ENCODE results near the gene DDX17. TPM values are rescaled to one million over a fixed set of nuclear protein-coding genes. Genes with fewer than 3 reads are reported as not detected.

Gene DDX17
- total RNA-seq, 1 experiment from 2014 or later = 234 TPM

DNA sequence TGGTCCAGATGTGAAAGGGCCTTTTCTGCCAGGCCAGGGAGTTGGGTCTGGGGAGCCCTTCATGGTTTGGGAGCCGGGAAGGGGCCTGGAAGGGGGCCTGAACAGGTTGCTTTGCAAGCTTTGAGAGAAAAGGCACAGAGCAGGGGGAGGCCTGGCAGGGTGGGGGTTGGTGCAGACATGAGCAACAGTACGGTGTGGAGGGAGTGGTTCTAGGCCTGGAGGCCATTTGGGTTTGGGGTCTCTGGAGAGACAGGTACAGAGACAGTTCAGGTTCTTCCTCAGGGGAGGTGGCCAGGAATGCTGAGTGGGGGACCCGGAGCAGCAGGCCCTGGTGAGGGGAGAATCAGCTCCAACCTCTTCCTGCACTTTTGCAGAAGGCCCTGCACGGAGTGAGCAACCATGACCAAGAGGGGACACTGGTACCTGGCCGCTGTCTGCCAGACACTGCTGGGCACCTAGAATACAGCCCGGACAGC is 36.8 kb downstream of the DDX17 start:
- CTCF ChIA-PET = no interaction called here
- BruUV-seq (replicated peaks) = no TSS peak
- POLR2A ChIA-PET = no interaction called here

More for the DNA sequence above, 36.8 kb downstream of the DDX17 start:
- Histone ChIP-seq H3K9me3 (ENCODE audit: control insufficient read depth in 1 of 2, insufficient read depth in 1 of 2, low read depth in 1 of 2, low read length in 2 of 2) (no peaks in the 10 kb centered on the region), H3K9ac (ENCODE audit: low read length) (no peak overlapping the region), H3K4me3 (replicated peaks in 1 of 2; ENCODE audit: low read depth in 1 of 2, low read length in 2 of 2) (no peak overlapping the region; a peak in 1 of 4 replicates), H3K27me3 (ENCODE audit: insufficient read depth, low read length) (no peaks in the 10 kb centered on the region), H3K79me2 (ENCODE audit: insufficient read depth, low read length) (no peaks in the 10 kb centered on the region), H3K27ac (ENCODE audit: low read depth, low read length) (no peak overlapping the region; the same call in 1 of the 2 replicates), H3K9me2 (ENCODE audit: insufficient read depth) (no peaks in the 10 kb centered on the region), H3K36me3 (ENCODE audit: control insufficient read depth in 1 of 2, insufficient read depth in 2 of 2, low read length in 2 of 2) (no peaks in the 10 kb centered on the region), H4K20me1 (ENCODE audit: insufficient read depth) (no peaks in the 10 kb centered on the region), H3K4me1 (ENCODE audit: control insufficient read depth in 1 of 2, insufficient read depth in 2 of 2, low read length in 2 of 2) (peaks cover 6 to 29% of the 10 kb centered on the region in 2 experiments), H2AFZ (ENCODE audit: low read depth, low read length, poor library complexity, severe bottlenecking) (no peak overlapping the region), H3K4me2 (ENCODE audit: low read length) (peak overlapping the region; percentile 100)
- RAD21 ChIA-PET (ENCODE audit: low non-redundant PET in 1 of 2, low total read pairs in 2 of 2, uncharacterized antibody in 2 of 2, unreplicated experiment in 2 of 2) = no interaction called here
- TF ChIP-seq, protein P1, sequence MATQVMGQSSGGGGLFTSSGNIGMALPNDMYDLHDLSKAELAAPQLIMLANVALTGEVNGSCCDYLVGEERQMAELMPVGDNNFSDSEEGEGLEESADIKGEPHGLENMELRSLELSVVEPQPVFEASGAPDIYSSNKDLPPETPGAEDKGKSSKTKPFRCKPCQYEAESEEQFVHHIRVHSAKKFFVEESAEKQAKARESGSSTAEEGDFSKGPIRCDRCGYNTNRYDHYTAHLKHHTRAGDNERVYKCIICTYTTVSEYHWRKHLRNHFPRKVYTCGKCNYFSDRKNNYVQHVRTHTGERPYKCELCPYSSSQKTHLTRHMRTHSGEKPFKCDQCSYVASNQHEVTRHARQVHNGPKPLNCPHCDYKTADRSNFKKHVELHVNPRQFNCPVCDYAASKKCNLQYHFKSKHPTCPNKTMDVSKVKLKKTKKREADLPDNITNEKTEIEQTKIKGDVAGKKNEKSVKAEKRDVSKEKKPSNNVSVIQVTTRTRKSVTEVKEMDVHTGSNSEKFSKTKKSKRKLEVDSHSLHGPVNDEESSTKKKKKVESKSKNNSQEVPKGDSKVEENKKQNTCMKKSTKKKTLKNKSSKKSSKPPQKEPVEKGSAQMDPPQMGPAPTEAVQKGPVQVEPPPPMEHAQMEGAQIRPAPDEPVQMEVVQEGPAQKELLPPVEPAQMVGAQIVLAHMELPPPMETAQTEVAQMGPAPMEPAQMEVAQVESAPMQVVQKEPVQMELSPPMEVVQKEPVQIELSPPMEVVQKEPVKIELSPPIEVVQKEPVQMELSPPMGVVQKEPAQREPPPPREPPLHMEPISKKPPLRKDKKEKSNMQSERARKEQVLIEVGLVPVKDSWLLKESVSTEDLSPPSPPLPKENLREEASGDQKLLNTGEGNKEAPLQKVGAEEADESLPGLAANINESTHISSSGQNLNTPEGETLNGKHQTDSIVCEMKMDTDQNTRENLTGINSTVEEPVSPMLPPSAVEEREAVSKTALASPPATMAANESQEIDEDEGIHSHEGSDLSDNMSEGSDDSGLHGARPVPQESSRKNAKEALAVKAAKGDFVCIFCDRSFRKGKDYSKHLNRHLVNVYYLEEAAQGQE (IDR thresholded peaks at IDR 0.05; ENCODE audit: low read depth) = no peak
- TF ChIP-seq ZFX (IDR thresholded peaks at IDR 0.05) (no peak), SIN3A (IDR thresholded peaks at IDR 0.05; ENCODE audit: low read depth) (no peak)
- TF ChIP-seq, protein P2, sequence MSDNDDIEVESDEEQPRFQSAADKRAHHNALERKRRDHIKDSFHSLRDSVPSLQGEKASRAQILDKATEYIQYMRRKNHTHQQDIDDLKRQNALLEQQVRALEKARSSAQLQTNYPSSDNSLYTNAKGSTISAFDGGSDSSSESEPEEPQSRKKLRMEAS (IDR thresholded peaks at IDR 0.05) = no peak
- intact Hi-C loops (cut with micrococcal nuclease) = no loop called here
- no peak for DNase-seq (ENCODE audit: low read depth, low spot score)
- no peak for ATAC-seq

All from HCT116 (cell line).